SU-DHL-6 (cell line): ENCODE results near the gene SMCP.

ENCODE experiments used
- EZH2phosphoT487 ChIP-seq: fragments of 200-600 bp; sonication (generic), shearing (Covaris generic); conservative IDR thresholded peaks from 2 replicates; pipeline ENCODE4 v1.6.1; 2018; ENCODE audit warnings: mild to moderate bottlenecking, antibody characterized with exemption, low read length, moderate library complexity, mixed read lengths
- TF ChIP-seq, protein P1 (sequence below): fragments of 200-600 bp; sonication (generic); IDR thresholded peaks from one replicate; pipeline ENCODE4 v1.5.1; 2017; ENCODE audit warnings: antibody characterized with exemption, mild to moderate bottlenecking, low read length, moderate library complexity; ENCODE audit not compliant: insufficient read depth, poor library complexity, severe bottlenecking

DNA sequence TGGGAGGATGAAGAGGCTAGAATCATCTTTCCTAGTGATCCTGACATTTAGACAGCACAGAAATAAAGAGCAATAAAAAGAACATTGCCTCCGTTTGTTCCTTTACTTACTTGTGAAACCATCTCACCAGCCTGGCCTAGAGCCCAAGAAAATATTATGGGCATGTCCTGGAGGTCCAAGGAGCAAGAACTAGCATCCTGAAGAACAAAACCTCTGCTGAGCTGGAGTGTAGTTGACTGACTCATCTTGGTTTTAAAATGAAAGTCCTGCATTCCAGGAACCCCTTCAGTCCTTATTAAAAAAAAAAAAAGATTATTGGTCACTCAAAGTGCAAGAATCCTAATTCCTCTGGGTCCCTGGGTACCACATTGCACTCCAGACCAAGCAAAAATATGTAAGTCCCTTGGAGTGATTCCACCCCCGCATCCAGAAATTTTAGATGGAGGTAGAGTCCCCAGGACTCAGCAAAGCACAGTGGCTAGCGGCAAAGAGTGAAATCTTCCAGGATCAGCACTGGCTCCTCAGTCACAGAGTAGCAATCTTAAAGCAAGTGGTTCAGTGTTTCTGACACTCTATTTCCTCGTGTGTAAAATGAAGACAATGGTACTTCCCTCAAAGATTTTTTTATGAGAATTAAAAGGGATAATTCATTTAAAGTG, 7.0 kb downstream of the SMCP start:
- TF ChIP-seq, protein P1, sequence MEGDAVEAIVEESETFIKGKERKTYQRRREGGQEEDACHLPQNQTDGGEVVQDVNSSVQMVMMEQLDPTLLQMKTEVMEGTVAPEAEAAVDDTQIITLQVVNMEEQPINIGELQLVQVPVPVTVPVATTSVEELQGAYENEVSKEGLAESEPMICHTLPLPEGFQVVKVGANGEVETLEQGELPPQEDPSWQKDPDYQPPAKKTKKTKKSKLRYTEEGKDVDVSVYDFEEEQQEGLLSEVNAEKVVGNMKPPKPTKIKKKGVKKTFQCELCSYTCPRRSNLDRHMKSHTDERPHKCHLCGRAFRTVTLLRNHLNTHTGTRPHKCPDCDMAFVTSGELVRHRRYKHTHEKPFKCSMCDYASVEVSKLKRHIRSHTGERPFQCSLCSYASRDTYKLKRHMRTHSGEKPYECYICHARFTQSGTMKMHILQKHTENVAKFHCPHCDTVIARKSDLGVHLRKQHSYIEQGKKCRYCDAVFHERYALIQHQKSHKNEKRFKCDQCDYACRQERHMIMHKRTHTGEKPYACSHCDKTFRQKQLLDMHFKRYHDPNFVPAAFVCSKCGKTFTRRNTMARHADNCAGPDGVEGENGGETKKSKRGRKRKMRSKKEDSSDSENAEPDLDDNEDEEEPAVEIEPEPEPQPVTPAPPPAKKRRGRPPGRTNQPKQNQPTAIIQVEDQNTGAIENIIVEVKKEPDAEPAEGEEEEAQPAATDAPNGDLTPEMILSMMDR: no peak
- no peak for TF ChIP-seq EZH2phosphoT487
